Measurements from ENCODE around the gene EIF3J.

GRCh38 chr15:44585633-44586032 is 48.7 kb downstream of the EIF3J start:
- no peak for TF ChIP-seq YY1 (IDR thresholded peaks at IDR 0.05; ENCODE audit: insufficient read depth, insufficient read length)
- no peak for TF ChIP-seq SUZ12 (IDR thresholded peaks at IDR 0.05; ENCODE audit: extremely low read depth, insufficient read depth, insufficient read length)

All from NT2/D1 (cell line).